ENCODE data around the gene OTOGL. TPM values are rescaled to one million over a fixed set of nuclear protein-coding genes. Genes with fewer than 3 reads are reported as not detected.
"Not testable (repeated sequence)": the region's sequence is repeated elsewhere in the genome, so short reads cannot be mapped to it uniquely, and the experiment has no call there.

OTOGL gene
- total RNA-seq, 2 donors from 2014 or later = 0.47 TPM; not detected in 1

DNA sequence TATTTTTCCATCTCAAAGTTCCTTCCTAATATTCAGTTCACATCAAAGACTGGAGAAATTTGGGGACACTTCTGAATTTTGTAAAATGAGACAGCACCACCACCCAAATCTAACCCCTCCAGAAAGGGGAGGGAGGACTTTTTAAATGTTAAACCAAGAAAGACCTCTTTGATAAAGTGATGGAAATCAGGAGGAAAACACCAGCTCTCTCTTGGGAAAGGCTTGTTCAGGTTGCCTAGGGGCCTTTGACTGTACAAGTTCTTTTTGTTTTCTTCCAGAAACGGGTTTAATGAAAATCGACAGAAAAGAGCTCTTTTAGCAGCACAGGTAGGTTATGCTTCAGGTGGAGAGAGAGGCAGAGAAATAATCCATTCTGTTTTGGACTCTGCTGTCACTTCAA, 112.3 kb downstream of the OTOGL start:
- DNase-seq (no peak), ATAC-seq (no peak)
- intact Hi-C loops (cut with DNase I, micrococcal nuclease) = no loop called here

DNA sequence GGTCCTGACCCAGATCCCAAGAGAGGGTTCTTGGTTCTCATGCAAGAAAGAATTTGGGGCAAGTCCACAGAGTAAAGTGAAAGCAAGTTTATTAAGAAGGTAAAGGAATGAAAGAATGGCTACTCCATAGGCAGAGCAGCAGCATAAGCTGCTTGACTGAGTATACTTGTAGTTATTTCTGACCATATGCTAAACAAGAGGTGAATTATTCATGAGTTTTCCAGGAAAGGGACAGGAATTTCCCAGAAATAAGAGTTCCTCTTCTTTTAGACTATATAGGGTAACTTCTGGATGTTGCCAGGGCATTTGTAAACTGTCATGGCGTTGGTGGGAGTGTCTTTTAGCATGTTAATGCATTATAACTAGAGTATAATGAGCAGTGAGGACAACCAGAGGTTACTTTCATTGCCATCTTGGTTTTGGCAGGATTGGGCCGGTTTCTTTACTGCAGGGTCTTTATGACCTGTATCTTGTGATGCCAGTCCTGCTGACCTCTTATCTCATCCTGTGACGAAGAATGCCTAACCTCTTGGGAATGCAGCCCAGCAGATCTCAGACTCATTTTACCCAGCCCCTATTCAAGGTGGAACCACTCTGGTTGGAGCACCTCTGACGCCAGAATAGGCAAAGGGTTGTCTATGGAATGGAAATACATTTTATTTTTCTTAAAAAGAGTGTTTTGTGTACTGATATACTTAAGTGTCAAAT, 113.8 kb downstream of the OTOGL start:
- ATAC-seq = no peak
- DNase-seq = no peak
- intact Hi-C loops (cut with DNase I, micrococcal nuclease) = no loop called here

DNA sequence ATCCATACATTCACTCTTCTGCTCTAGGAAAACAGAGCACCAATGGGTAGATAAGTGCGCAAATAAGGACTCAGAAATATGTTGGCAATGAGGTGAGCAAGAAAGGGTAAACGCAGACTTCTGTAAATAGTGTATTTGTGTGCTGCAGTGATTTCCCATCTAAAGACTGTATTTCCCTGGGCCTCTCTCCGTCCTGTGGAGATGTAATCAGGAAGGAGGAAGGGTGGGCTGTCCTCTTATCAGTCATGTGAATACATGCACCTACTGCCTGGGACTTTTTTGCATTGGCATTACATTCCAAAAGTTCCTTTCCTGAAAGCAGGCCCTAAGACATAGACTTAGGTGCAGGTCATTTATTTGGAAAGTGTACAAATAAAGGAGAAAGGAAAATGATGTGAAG, 114.5 kb downstream of the OTOGL start:
- ATAC-seq = no peak
- no peak for DNase-seq
- intact Hi-C loops (cut with DNase I, micrococcal nuclease) = no loop called here

DNA sequence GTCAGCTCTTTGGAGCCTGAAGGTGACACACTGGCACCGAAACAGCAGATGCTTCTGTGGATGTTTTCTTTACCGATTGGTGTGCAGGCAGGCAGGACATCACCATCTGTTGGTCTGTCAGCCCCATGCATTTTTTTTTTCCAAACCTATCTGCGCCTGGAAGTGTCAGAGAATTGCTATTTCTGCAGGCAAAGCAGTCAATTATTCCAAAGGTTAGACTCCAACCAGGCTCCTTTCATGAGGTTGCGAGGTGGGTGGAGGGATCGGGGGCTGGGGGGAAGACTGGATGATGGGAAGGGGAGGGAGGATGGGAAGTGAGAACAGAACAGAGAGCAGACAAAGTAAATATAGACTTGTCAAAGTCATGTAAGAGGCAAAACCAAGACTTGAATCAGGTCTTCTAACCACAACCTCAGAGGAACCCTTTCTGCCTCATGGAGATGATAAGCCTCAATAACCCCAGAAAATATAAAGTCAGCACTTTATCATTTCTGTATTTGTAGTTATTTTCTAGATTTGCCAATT, 117.7 kb downstream of the OTOGL start:
- intact Hi-C loops (cut with DNase I, micrococcal nuclease) = no loop called here
- no peak for DNase-seq
- no peak for ATAC-seq

DNA sequence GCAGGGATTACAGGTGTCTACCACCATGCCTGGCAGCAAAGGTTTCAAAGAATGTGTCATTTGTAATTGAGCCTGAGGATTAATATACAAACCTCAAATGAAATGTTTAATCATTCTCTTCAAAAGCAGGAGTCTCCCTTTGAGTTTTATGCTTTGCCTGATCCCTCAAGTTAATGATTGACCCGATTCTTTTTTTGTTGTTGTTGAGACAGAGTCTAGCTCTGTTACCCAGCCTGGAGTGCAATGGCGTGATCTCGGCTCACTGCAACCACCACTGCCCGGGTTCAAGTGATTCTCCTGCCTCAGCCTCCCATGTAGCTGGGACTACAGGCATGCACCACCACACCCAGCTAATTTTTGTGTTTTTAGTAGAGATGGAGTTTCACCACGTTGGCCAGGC, 119.6 kb downstream of the OTOGL start:
- intact Hi-C loops (cut with DNase I, micrococcal nuclease); ATAC-seq; DNase-seq: not testable (repeated sequence)

DNA sequence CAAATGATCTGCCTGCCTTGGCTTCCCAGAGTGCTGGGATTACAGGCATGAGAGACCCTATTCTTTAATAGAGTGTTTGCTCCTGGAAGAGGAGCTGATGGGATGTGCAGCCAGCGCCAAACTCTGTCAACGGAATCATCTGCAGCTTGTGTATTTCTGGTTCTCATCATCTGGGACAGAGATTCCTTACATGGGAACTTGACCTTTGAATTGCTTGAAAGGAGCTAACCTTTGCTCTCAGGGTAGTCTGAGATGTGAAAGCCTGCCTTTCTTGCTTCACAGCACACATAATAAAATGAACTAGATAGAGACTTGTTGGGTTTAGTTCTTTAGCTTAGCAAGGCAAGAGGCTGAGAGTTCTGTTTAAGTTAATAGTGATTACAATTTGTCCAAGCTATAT, 120.0 kb downstream of the OTOGL start:
- no peak for DNase-seq
- ATAC-seq = peak; percentile 62
- intact Hi-C loops (cut with DNase I, micrococcal nuclease) = no loop called here

DNA sequence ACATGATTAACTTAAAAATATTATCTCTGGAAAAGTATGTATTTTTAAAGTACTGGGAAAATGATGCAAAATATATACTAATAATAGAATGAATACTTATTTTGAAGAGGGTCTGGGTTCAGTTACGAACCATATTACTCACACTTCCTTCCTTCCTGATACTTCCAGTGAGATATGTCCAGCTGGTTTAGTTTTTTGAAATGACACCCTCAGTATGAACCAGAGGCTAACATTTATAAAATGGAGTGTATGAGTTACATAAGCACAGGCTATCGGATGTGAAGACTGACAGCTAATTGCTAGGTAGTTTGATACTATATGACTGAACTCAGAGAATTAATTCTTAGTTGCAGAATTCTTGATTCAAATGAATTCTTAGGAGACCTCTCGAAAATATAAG, 122.9 kb downstream of the OTOGL start:
- ATAC-seq (no peak), DNase-seq (no peak)
- intact Hi-C loops (cut with DNase I, micrococcal nuclease) = no loop called here

DNA sequence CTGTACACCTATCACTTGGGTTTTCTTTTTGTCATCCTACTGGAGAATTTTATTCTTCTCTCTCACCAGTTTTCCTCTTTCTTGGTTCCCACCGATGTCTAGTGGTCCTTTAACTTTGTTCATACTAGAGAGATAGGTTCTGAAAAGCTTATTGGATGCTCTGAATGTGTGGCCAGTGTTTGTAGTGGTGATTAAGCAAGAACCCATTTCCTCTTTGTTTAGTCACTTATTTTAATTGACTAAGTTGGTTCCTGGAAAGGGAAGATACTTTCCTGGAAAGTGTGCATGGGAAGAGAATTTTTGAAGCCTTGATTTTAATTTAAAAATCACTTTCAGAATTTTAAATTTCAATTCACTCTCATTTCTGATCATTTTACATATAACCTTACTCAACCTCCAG, 127.2 kb downstream of the OTOGL start:
- ATAC-seq = no peak
- intact Hi-C loops (cut with DNase I, micrococcal nuclease) = no loop called here
- no peak for DNase-seq

DNA sequence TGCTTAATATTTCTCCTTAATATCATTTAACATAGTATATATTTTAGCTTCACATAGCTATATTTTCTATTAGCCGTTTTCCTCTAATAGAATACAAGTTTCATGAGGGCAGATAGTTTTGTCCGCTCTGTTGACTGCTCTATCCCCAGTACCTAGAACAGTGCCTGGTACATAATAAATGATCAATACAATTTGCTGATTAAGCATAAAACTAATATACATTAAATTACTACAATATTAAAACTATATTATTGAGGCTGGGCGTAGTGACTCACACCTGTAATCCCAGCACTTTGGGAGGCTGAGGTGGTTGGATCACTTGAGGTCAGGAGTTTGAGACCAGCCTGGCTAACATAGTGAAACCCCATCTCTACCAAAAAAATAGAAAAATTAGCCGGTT, 128.6 kb downstream of the OTOGL start:
- DNase-seq; ATAC-seq; intact Hi-C loops (cut with DNase I, micrococcal nuclease): not testable (repeated sequence)

DNA sequence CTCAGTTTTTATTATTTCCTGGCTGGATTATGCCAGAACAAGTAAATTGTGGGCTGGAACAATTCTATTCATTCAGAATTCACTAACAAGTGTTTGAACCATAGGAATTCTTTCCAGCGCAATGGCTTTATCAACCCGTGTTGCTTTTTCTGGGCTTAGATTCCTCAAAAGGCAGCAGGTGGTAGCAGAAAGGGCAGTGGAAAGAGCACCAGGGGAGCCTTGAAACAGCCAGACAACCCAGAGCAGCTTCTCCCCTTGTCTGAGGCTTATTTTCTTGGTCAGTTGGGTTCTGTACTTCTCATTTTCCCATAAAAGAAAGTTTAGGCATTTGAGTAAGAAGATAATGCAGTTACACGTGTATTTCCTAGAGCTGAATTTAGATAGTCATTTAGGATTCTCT, 130.7 kb downstream of the OTOGL start:
- ATAC-seq (no peak), DNase-seq (no peak)
- intact Hi-C loops (cut with DNase I, micrococcal nuclease) = no loop called here

DNA sequence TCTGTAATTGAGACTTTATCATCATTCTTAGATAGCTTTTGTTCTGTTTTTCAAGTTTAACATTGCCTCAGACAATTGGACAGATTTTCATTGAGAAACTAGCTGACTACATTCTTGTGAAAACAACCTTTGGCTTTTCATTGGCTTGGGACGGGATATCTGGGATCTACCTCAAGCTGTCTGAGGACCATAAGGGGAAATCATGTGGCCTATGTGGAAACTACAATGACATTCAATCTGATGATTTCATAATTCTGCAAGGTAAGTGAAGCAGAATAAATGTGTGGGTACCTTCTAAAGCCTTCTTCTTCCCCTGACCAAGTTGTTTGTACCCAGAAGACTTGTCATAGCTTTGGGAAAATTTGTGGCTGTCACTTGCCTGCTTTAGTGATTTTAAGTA, 133.5 kb downstream of the OTOGL start:
- intact Hi-C loops (cut with DNase I, micrococcal nuclease) = no loop called here
- ATAC-seq (no peak), DNase-seq (no peak)

DNA sequence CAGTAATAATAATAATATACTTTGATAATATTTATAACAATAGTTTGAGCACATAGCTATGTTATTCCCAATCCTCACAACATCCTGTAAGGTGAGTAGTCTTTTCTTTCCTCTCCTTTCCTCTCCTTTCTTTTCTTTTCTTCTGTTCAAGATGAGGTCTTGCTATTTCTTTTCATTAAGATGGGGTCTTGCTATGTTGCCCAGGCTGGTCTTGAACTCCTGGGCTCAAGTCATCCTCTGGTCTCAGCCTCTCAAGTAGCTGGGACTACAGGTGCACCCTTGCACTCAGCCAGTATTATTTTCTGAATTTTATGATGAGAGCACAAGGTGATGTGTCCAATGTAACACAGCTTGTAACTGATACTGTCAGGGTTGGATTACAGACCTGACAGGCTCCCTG, 134.6 kb downstream of the OTOGL start:
- ATAC-seq = no peak
- intact Hi-C loops (cut with DNase I, micrococcal nuclease) = no loop called here
- DNase-seq = no peak

DNA sequence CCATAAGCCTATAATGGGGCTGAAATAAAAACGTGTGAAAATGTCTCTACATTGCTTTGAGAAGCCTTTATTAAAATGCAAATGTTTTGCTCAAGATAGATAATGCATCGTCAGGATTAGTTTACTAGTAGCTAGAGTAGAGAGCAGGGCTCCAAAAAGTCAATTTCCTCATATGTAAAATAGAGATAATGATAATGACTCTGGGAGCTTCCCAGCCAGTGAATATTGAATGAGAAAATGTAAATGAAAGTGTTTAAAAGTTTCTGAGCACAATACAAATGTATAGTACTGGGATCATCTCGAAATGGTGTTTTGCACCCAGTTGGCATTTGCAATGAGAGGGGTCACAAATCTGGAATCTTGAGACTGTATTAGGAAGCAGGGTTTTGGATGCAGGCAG, 135.3 kb downstream of the OTOGL start:
- DNase-seq (no peak), ATAC-seq (no peak)
- intact Hi-C loops (cut with DNase I, micrococcal nuclease) = no loop called here

DNA sequence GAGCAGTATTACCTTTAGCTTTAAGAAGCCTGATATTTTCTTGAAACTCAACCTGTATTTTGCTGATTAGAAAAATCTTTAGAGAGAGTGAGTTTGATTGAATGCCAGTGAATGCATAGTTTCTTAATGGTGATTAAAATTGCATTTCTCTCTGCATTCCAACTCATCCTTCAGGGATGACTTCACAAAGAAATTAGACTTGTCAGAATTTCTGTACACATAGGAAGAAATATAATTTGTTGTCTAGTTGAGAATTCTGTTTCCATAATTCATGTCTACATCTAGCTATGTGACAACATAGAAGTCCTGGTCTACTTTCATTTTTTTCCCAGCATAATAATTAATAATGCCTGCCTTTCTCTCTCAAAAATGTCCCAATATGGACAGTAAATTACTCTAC, 136.6 kb downstream of the OTOGL start:
- ATAC-seq (no peak), DNase-seq (no peak)
- intact Hi-C loops (cut with DNase I, micrococcal nuclease) = no loop called here

DNA sequence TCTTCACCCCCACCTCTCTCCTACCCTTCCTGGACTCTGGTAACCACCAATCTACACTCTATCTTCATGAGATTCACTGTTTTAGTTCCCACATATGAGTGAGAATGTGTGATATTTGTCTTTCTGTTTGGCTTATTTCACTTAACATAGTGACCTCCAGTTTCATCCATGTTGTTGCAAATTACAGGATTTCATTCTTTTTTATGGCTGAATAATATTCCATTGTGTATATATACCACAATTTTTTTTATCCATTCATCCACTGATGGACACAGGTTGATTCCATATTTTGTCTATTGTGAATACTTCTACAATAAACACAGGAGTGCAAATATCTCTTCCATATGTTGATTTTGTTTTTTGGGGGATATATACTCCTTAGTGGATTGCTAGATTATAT, 140.5 kb downstream of the OTOGL start:
- no peak for ATAC-seq
- intact Hi-C loops (cut with DNase I, micrococcal nuclease) = no loop called here
- no peak for DNase-seq

DNA sequence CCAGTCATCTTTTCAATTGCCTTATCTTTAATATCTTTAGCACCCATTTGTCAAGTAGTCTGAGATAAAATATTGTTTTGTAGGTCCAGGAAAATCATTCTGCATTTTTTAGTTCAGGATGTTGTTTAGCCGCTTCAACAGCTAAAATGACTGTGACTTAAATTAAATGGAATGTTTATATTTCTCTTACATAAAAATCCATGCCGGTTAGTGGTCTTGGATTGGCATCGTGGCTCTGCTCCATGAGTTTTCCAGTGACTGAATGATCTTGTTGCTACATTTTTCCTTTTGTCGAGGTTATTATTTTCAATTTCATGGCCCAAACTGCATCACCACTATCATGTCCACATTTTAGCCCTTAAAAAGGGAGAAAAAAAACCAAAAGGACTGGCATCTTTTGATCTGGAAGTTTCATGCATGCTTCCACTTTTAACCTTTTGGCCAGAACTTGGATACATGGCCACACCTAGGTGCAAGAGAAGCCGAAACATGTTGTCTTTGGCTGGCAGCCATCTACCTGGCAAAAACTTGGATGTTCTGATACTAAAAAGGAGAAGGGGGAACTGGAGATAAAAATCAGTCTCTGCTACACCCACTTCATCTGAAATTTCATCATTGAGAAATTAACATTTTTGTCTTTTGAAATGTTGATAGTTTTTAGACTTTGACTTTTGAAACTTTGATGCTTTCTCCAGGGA, 142.4 kb downstream of the OTOGL start:
- DNase-seq = no peak
- no peak for ATAC-seq
- intact Hi-C loops (cut with DNase I, micrococcal nuclease) = no loop called here

DNA sequence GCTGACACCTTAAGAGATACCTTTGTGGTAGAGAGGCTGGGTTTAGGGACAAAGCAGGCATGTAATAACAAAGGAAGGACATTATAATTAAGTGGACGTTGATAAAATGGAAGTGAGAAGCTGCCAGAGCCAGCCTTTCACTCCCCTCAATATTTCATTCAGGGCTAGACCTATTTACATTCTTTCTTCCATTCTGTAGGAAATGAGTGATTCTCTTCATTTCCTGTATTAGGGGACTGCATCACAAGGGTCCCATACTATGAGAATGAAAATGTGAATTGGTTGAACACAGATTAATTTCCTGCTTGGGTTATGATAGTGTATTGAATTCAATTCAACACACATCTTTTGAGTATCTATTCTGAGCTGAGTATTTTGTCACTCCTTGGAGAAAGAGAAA, 143.0 kb downstream of the OTOGL start:
- DNase-seq (no peak), ATAC-seq (no peak)
- intact Hi-C loops (cut with DNase I, micrococcal nuclease) = no loop called here

DNA sequence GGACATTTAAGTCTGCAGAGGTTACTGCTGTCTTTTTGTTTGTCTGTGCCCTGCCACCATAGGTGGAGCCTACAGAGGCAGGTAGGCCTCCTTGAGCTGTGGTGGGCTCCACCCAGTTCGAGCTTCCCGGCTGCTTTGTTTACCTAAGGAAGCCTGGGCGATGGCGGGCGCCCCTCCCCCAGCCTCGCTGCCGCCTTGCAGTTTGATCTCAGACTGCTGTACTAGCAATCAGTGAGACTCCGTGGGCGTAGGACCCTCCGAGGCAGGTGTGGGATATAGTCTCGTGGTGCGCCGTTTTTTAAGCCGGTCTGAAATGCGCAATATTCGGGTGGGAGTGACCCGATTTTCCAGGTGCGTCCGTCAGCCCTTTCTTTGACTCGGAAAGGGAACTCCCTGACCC, 150.2 kb downstream of the OTOGL start:
- DNase-seq = peak in 1 of 2 donors; percentile 14
- ATAC-seq; intact Hi-C loops (cut with DNase I, micrococcal nuclease): not testable (repeated sequence)

DNA sequence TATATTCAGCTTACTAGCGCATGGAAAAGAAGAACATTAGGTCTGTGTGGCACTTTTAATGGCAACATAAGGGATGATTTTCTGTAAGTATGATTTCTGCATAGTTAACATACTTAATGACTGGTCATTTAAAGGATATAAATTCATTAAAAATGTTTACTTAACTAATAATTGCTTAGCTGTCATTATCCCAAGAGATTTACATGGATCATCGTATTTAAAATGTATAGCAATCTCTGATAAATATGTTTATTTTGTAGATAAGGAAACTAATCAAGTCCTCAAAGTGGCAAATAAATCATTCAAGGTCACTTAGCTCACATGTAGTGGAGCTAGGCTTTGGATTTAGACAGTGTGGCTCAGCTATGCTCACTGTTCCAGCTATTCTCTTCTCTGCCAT, 158.6 kb downstream of the OTOGL start:
- DNase-seq (no peak), ATAC-seq (no peak)
- intact Hi-C loops (cut with DNase I, micrococcal nuclease) = no loop called here

DNA sequence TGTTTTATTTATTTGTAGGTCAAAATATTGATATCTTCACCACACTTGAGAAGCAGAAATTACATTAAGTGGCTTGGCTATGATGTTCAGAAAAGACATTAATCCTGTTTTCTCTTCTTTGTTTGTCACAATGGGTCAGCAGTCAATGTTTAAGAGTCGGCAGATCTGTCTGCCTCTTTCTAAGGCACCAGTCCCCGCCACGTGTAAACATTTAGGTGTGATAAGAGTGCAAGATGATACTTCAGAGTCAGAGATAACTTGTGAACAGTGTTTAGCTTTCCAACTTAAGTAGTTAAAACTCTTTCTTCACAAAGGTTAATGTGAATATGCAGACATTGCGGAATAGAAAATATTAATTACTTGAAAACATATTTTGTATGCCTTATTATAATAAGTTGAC, 160.9 kb downstream of the OTOGL start:
- intact Hi-C loops (cut with DNase I, micrococcal nuclease) = loop anchor here in 1 of 2 donors (10.0 kb wide), 1 partner anchor 705 kb away; no protein-coding TSS in a partner anchor
- DNase-seq (no peak), ATAC-seq (no peak)

Measured in left colon (tissue), 2 donors.